GM19372 (cell line): Measurements from ENCODE around the gene BSG.

Experiments used
- ATAC-seq: cut with Tn5 transposase; IDR thresholded peaks from one replicate; pipeline ENCODE4 v1.9.1; 2021; ENCODE audit warnings: mild to moderate bottlenecking, low read depth, moderate library complexity; ENCODE audit not compliant: unreplicated experiment

The BSG gene

GRCh38 chr19:572140-572742 lies at the start of gene BSG:
Gene BSG, plus strand, starts transcription at chr19:572596. Its CDS starts 39 bp downstream, at chr19:572635.
- ATAC-seq, result peak; percentile 82

GRCh38 chr19:522726-523125 lies 49.7 kb upstream of the BSG start:
- ATAC-seq, result no peak

DNA sequence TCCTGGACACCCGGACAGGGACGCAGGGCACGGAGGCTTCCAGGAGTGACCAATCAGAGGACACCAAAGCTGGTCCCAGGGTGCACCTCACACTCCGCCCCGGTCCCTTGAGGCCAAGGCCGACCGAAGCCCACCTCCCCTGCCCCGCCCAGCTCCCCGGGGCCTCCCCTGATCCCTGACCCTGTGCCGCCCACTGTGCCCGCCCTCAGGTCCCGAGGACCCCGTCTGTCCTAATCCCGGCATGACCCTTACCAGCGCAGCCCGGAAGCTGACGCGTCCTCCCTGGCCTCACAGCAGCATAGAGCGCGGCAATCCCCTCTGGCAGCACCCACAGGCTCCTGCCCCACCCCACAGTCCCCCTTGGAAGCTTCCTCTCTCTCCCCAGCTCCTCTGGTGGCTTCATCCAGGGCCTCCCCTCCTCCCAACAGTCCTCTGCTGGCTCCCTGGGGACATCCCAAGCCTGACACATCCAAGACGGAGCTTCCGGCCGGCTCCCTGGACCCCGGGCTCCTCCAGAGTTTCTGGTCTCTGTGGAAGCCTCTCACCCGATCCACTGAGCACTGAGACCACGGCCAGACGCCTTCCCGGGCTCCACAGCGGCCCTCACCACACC lies 48.2 kb upstream of the BSG start:
- ATAC-seq, result no peak

DNA sequence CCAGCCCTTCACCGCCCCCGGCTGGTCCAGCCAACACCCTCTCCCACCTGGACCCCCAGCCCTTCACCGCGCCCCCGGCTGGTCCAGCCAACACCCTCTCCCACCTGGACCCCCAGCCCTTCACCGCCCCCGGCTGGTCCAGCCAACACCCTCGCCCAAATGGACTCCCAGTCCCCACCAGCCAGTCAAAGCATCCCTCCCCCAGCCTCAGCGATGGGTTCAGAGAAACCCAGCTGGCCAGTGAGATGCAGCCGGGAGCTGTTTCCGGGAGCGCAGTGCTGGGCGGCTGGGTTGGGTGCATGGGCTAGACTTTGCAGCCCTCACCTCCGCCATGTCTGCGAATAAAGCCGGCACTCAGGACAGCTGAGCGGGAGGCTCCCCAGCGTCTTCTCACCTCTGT lies 47.4 kb upstream of the BSG start:
- no peak for ATAC-seq

GRCh38 chr19:525857-526419 lies 46.5 kb upstream of the BSG start:
- no peak for ATAC-seq

DNA sequence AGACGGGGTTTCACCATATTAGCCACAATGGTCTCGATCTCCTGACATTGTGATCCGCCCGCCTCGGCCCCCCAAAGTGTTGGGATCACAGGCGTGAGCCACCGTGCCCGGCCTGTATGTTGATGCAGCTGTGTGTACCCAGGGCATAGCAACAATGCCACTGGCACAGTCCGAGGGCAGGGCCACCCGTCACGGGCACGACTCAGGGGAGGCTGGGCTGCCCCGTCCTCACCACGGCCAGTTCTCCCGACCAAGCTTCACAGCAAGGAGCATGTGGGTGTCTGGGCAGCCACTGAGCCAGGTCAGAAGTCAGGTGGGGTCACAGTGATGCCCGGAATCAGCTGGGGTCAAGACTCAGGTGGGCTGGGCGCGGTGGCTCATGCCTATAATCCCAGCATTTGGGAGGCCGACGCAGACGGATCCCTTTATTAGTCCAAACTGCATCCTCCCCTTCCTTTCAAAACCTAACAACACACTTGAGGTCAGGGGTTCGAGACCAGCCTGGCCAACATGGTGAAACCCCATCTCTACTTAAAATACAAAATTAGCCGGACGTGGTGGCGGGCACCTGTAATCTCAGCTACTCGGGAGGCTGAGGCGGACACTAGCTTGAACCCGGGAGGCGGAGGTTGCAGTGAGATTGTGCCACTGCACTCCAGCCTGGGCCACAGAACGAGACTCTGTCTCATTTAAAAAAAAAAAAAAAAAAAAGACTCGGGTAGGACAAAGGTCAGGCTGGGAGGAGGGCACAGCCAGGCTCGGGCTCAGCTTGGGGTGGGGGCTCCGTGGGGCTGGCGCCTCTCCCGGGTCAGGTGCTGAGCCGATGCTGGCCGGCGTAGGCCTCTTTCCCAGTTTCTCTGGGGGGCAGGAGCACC lies 42.0 kb upstream of the BSG start:
- no peak for ATAC-seq

- ATAC-seq, result peak; percentile 68
Measured at GRCh38 chr19:531009-531752, 41.2 kb upstream of the BSG start.

- no peak for ATAC-seq
Measured at GRCh38 chr19:531753-532560, 40.4 kb upstream of the BSG start, which contains the start of gene CDC34. Gene CDC34, plus strand, starts transcription at chr19:531760. Its CDS starts 172 bp downstream, at chr19:531932.

GRCh38 chr19:532561-533363 lies 39.6 kb upstream of the BSG start:
- ATAC-seq, result no peak

DNA sequence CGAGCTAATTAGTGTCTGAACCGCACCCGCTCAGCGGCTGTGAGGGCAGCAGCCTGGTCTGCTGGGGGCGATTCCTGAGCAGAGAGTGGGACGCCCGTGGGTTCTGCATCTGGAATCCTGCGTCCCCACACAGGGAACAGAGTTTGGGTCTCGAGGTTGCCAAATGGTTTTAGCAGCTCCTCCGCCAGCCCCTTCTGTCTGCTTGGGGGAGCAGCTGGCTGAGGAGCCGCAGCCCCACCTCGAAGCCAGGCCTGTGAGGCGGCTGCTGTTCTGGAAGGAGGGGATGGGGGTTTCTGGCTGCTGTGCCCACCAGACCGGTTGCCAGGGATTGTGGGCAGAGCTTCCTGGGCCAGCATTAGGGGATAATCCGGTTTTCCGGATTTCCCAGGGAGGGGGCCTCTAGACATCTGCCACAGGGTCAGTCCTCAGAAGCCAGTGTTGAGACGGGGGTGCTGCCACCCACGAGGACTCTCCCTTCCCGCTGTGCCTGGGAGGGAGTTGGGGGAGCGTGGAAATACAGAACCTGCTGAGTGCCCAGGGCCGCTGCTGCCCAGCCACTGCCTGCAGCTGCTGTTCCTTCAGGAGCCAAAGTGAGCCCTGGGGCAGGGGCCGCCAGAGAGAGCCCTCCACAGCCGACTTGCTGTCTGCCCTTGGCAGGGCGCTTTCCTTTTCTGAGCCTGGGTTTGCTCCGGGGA lies 38.9 kb upstream of the BSG start:
- no peak for ATAC-seq

- no peak for ATAC-seq
Measured at GRCh38 chr19:534088-534487, 38.3 kb upstream of the BSG start.

DNA sequence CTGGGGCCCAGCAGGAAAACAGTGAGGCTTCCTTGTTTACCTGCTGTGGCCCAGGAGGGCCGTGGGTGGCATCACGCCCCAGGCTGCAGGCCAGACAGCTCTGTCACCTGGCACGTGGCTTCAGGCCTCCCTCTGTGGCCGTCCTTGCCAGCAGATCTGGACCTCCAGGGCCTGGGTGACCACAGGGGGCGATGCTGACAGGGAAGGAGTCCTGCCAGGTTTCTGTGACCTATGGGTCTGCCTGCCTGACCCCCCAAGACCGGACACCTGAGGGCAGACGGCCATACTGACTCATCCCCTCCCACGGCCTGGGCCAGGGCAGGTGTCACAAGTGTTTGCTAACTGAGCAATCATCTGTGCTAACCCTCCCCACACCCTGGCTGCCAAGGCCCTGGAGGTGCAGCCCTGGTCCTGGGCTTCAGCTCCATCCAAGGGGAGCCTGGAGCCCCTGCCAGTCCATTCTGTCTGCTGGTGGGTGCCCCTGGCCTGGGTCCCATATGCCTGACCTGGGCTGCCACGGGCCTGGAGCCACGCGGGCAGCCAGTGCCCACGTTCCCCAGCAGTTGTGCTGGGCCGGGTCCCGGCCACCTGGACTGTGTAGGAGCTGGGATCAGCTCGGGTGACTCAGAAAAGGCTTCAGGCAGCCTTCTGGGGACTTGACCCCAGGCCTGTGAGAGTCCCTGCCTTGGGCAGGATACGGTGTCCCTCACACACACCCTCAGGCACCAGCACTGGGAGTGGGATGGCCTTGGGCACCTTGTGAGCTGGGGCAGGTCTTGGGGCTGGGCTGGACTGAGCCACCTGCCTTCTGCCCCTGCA lies 37.2 kb upstream of the BSG start:
- ATAC-seq, result no peak

- no peak for ATAC-seq
Measured at GRCh38 chr19:536031-536880, 36.1 kb upstream of the BSG start.

DNA sequence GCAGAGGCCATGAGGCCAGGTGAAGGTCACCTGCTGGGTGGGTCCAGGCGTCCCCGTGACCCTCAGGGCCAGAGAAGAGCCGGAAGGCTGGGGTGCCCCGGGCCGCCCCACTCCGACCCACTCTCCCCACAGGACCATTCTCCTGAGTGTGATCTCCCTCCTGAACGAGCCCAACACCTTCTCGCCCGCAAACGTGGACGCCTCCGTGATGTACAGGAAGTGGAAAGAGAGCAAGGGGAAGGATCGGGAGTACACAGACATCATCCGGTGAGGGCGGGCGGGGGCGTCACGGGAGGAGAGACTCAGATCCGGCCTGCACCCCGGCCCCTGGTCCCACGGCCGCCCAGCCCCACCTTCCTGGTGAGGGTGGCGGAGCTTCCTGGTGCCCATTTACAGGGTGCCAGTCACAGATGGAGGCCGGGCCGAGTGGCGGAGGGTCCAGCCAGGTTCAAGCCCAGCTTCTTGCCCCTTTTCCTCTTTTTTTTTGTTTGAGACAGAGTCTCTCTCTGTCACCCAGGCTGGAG lies 35.5 kb upstream of the BSG start:
- ATAC-seq, result no peak

DNA sequence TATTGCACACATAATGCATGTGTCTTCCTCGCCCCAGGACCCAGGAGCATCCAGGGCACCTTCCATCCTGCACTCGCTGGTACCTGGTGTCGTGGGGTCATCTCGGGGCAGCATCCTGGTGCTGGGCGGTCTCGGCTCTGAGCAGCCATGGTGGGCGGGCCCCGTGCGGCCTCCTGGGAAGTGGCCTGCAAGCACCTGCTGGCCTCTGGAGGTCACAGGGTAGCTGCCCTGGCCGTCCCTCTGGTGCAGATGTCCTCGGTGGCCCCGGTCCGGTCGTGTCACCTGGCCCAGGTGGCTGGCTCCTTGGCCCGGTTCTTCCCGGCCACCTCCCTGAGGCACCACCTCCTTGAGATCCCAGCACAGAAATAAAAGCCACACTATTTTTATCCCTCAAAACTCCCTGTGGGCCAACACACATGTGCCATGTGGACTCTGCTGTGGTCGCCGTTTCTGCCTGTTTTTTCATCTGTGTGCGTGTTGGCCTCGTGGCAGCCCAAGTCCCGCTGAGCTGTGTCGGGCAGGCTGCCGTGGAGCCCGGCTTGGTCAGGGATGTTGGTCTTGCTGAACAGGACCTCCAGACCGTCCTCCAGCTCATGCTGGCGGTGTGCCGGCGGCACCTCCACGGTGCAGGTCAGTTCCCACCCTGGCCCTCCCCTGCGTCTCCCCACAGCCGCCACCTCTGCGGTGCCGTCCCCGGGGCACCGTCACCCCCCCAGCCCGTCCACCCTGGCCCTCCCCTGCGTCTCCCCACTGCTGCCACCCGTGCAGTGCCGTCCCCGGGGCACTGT lies 33.6 kb upstream of the BSG start:
- ATAC-seq, result no peak
